GM10248 (cell line): ENCODE measurements around the gene SRPRB.

ENCODE experiments used
- CTCF ChIA-PET: fragments of 300-600 bp; sonication (Branson Sonifier 250); formaldehyde crosslinking; extraction: SDS; loops from one replicate; lab custom pipeline; 2021; ENCODE audit warnings: antibody characterized with exemption; lab: Yijun Ruan, JAX
- POLR2A ChIA-PET: fragments of 350-650 bp; sonication (Branson Sonifier 250); formaldehyde crosslinking; extraction: SDS; loops from one replicate; lab custom pipeline; 2020; ENCODE audit warnings: antibody characterized with exemption; lab: Yijun Ruan, JAX
- DNase-seq: peaks from one replicate; pipeline ENCODE4 v3.0.0; 2012; ENCODE audit errors: extremely low spot score
- TF ChIP-seq, protein P1 (sequence below): IDR thresholded peaks from 2 replicates; pipeline ENCODE4 v1.5.1; 2012; ENCODE audit warnings: mild to moderate bottlenecking, low read depth; ENCODE audit errors: extremely low read depth, missing control alignments, control extremely low read depth

Gene SRPRB

DNA sequence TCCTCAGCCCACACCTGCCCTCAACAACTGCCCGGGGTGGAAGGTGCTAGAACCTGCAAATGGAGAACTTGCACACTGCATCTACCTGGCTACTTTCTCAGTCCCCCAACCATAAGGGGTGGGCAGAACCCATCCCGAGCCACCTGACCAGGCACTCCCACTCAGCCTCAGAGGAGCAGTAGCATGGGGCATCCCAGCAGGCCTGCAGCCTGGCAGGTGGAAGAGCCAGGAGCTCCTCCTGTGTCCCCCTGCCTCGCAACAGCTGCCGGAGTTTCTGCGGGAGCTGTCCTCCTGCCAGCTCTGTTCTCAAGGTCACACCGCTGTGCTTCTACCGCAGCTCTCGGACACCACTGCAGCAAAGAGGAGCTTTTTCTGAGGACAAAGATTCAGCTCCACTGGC lies 62.6 kb downstream of the SRPRB start:
- CTCF ChIA-PET, result interaction anchor here (1.4 kb wide), 1 partner anchor 48 kb away, joined by 3 read pairs; no protein-coding TSS in a partner anchor
- POLR2A ChIA-PET, result no interaction called here
- no peak for DNase-seq
- TF ChIP-seq, protein P1, sequence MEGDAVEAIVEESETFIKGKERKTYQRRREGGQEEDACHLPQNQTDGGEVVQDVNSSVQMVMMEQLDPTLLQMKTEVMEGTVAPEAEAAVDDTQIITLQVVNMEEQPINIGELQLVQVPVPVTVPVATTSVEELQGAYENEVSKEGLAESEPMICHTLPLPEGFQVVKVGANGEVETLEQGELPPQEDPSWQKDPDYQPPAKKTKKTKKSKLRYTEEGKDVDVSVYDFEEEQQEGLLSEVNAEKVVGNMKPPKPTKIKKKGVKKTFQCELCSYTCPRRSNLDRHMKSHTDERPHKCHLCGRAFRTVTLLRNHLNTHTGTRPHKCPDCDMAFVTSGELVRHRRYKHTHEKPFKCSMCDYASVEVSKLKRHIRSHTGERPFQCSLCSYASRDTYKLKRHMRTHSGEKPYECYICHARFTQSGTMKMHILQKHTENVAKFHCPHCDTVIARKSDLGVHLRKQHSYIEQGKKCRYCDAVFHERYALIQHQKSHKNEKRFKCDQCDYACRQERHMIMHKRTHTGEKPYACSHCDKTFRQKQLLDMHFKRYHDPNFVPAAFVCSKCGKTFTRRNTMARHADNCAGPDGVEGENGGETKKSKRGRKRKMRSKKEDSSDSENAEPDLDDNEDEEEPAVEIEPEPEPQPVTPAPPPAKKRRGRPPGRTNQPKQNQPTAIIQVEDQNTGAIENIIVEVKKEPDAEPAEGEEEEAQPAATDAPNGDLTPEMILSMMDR, result no peak

DNA sequence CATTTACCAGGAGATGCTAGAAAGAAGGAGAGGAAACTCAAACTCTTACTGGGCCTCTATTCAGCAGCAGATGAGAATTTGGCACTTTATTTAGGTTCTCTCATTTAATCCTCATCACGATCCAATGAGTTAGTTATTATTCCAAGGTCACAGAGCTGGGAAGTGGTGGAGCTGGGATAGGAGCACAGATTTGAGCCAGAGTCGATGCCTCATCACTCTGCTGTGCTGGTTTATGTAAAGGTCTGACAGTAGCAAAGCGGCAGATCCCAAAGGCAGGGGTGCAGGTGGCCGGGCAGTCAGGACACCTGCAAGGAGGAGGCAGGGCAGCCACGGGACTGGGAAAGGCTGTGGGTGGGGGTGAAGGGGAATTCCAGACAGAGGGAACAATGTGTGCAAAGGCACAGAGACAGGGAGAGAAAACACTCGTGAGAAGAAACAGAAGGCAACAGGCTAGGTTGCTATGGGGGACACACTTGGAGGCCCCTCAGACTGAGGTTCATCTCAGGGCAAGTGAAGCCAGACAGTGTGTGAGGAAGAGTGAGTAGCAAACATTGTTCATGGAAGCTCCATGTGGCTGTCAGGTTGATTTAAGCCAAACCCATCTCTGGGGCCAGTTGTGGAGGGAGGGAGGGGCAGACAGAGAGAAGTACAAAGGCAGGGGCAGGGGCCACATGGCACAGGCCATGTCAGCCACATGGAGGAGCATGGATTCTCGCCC lies 63.3 kb downstream of the SRPRB start:
- DNase-seq, result no peak
- ChIA-PET POLR2A (no interaction called here), CTCF (no interaction called here)
- TF ChIP-seq, protein P1, result no peak

DNA sequence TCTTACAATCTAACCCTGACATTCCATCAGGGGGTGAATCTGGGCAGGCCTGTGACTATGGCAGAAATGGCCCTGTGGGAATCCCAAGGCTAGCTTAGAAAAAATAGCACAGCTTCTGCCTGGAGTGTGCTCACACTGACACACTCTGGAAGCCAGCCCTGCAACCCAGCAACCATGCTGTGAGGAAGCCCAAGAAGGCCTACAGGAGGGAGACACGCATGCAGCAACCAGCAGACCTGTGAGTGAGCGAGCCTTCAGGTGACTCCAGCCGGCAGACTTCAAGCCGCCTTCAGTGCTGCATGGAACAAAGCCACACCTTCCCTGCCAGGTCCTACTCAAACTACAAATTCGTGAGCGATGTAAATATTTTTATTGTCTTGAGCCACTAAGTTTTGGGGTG lies 64.0 kb downstream of the SRPRB start:
- DNase-seq, result no peak
- POLR2A ChIA-PET, result no interaction called here
- CTCF ChIA-PET, result no interaction called here
- TF ChIP-seq, protein P1, result no peak

DNA sequence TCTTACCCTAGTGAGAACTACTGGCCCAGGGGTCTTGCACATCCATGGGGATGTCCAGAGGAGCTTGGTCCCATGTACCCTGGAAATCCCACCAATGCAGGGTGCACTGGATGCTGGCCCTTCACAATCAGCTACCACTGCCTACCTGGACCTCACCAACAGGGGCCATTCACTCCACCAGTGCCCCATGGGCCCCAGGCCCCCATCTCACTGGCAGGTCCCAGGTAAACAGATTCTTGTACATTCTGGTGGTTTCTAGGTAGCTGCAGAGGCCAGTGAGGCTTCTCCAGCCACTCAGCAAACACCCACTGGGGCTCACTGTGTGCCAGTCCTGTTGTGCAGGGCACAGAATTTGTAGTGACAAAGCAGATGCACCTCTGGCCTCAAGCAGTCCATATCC lies 65.2 kb downstream of the SRPRB start:
- CTCF ChIA-PET, result interaction anchor here (0.9 kb wide), 1 partner anchor 9 kb away, joined by 4 read pairs; no protein-coding TSS in a partner anchor
- POLR2A ChIA-PET, result no interaction called here
- DNase-seq, result no peak
- TF ChIP-seq, protein P1, result no peak
